PFSK-1 (cell line): ENCODE results near the gene BAHCC1.

Experiments used
- FOXP2 ChIP-seq: optimal IDR thresholded peaks from 2 replicates; pipeline ENCODE3; 2011; ENCODE audit warnings: borderline replicate concordance, control low read depth, inconsistent platforms; ENCODE audit not compliant: insufficient read depth; ENCODE audit errors: extremely low read length, extremely low read depth
- POLR2AphosphoS5 ChIP-seq: IDR thresholded peaks from 2 replicates; pipeline ENCODE4 v1.6.1; 2012; ENCODE audit warnings: low read depth, mild to moderate bottlenecking, control low read depth, low read length, moderate library complexity
- REST ChIP-seq, 2 experiments: IDR thresholded peaks; 2 replicates each; pipeline versions ENCODE4 v1.6.1 to v1.8.0; 2011 to 2012; ENCODE audit warnings: low read depth in 2 of 2, low read length in 2 of 2, control low read depth in 1 of 2, inconsistent platforms in 1 of 2, mild to moderate bottlenecking in 1 of 2, moderate library complexity in 1 of 2; ENCODE audit not compliant: insufficient read depth in 1 of 2
- SIN3A ChIP-seq: IDR thresholded peaks from 2 replicates; pipeline ENCODE4 v1.6.1; 2012; ENCODE audit warnings: mild to moderate bottlenecking, low read length, moderate library complexity, borderline replicate concordance; ENCODE audit not compliant: insufficient read depth
- TAF1 ChIP-seq: IDR thresholded peaks from 2 replicates; pipeline ENCODE4 v1.6.1; 2012; ENCODE audit warnings: low read length, control low read depth, borderline replicate concordance; ENCODE audit not compliant: insufficient read depth

Gene BAHCC1

DNA sequence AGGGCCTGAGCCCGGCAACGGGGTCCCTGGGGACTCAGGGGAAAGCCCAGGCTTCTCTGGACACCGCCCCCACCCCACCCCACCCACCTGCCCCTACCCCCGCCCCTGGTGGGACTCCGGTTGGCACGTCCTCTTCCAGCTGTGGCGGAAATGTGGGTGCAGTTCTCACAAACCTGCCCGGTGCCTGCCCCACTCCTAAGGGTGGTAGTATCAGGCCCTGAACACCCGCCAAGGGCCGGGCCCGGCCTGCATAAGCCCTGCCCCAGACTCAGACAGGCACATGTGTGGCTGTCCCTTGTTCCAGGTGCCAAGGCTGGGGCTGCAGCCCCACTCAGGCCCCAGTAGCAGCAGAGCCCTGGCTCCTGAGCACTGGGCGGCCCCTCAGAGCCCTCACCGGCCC is 59.2 kb downstream of the BAHCC1 start:
- no peak for TF ChIP-seq SIN3A
- TF ChIP-seq TAF1, result no peak
- no peak for TF ChIP-seq FOXP2
- no peak for TF ChIP-seq POLR2AphosphoS5
- no peak for TF ChIP-seq REST (IDR thresholded peaks at IDR 0.05; ENCODE audit: insufficient read depth in 1 of 2, low read depth in 2 of 2, low read length in 2 of 2)

DNA sequence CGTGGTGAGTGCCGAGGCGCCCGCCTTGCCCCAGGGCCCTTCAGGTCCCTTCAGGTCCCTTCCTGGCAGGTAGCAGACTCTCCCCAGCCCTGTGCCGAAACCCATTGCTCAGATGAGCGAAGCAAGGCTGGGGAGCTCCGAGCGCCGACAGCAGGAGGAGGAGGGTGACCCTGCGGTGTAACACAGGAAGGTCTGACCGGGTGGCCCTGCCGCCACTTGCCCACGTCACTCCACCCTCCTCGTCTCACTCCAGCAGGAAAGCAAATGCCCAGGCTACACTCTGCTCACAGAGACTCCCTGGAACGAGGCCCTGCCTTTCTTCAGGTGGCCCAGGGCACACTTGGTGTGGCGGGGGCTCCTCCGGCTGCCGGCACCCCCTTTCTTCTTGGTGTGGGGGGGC is 60.1 kb downstream of the BAHCC1 start:
- TF ChIP-seq REST (IDR thresholded peaks at IDR 0.05; ENCODE audit: insufficient read depth in 1 of 2, low read depth in 2 of 2, low read length in 2 of 2) (no peak), FOXP2 (no peak), TAF1 (no peak), SIN3A (no peak), POLR2AphosphoS5 (no peak)

DNA sequence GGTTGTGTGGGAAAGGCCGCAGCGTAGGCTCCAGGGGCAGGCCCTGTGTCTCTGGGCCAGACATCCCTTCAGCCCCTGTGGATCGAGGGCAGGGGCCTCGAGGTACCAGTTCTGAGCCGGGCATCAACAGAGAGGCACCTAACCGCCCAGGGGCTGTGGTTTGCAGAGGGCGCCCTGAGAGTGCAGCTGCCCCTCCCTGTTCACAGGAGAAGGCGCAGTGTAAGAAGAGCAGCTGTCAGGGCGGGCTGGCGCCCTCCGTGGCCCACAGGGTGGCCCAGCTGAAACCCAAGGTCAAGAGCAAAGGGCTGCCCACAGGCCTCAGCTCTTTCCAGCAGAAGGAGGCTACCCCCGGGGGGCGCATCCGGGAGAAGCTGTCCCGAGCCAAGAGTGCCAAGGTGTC is 60.8 kb downstream of the BAHCC1 start:
- TF ChIP-seq TAF1 (no peak), SIN3A (no peak), REST (IDR thresholded peaks at IDR 0.05; ENCODE audit: insufficient read depth in 1 of 2, low read depth in 2 of 2, low read length in 2 of 2) (no peak), POLR2AphosphoS5 (no peak), FOXP2 (no peak)

- TF ChIP-seq TAF1 (no peak), FOXP2 (no peak), POLR2AphosphoS5 (no peak), REST (IDR thresholded peaks at IDR 0.05; ENCODE audit: insufficient read depth in 1 of 2, low read depth in 2 of 2, low read length in 2 of 2) (no peak), SIN3A (no peak)
These were observed 61.5 kb downstream of the BAHCC1 start for GRCh38 chr17:81456798-81457197.

DNA sequence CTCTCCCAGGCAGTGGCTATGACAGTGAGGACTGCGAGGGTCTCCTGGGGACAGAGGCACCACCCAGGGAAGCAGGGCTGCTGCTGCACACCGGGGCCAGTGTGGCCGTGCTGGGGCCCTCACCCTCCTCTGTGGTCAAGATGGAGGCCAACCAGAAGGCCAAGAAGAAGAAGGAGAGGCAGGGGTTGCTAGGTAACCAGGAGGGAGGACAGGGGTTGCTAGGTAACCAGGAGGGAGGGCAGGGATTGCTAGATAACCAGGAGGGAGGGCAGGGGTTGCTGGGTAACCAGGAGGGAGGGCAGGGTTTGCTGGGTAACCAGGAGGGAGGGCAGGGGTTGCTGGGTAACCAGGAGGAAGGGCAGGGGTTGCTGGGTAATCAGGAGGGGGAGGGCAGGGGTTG is 62.1 kb downstream of the BAHCC1 start:
- no peak for TF ChIP-seq SIN3A
- no peak for TF ChIP-seq REST (IDR thresholded peaks at IDR 0.05; ENCODE audit: insufficient read depth in 1 of 2, low read depth in 2 of 2, low read length in 2 of 2)
- no peak for TF ChIP-seq FOXP2
- no peak for TF ChIP-seq POLR2AphosphoS5
- no peak for TF ChIP-seq TAF1
